K562 (cell line): ENCODE data around the gene STIM1. TPM values are rescaled to one million over a fixed set of nuclear protein-coding genes. Genes with fewer than 3 reads are reported as not detected.

Experiments used
- ATAC-seq: fragments of 200-7000 bp; cut with Tn5 transposase; 3 replicates; pipeline ENCODE4 v1.9.1; 2020; ENCODE audit warnings: moderate library complexity
- BruUV-seq: library from RNA; stranded (reverse); fragments of 400-500 nt; replicated peaks from 2 replicates; lab custom pipeline; 2021; lab: Mats Ljungman, UMichigan
- CTCF ChIA-PET: fragments of 300-600 bp; formaldehyde crosslinking; extraction: SDS; loops from one replicate; lab custom pipeline; 2021; ENCODE audit warnings: low intra/inter-chr PET ratio; lab: Yijun Ruan, JAX
- POLR2A ChIA-PET: fragments of 300-600, 350-650 bp; sonication (Branson Sonifier 250); formaldehyde crosslinking; extraction: SDS; loops from one replicate; lab custom pipeline; 2021; ENCODE audit warnings: antibody characterized with exemption, inconsistent platforms; lab: Yijun Ruan, JAX
- DNase-seq, 4 experiments: peaks; one replicate each; pipeline versions ENCODE4 v3.0.0 to v3.0.0-alpha.2; 2011 to 2018; ENCODE audit warnings: low spot score in 3 of 4, mixed read lengths in 3 of 4; ENCODE audit errors: extremely low read depth in 1 of 4
- FAIRE-seq: peaks from 2 replicates; lab custom pipeline; 2011; peaks lifted over from hg19 to GRCh38; lab: Jason Lieb, UNC
- H2AFZ ChIP-seq: 2 replicates; pipeline ENCODE4 v1.6.0; 2011; ENCODE audit warnings: low read depth, low read length, control low read depth, inconsistent platforms
- H3K27ac ChIP-seq: fragments of 200-600 bp; 3 replicates; pipeline ENCODE4 v1.8.0; 2011; ENCODE audit warnings: low read depth, mild to moderate bottlenecking, control low read depth, inconsistent platforms, low read length, moderate library complexity, mixed read lengths; ENCODE audit errors: extremely low read depth
- H3K27me3 ChIP-seq, 2 experiments: fragments of 300-600 bp in 1 of 2; 2 replicates in 1 of 2; 3 replicates in 1 of 2; pipeline versions ENCODE4 v1.6.0 to v1.8.0; 2011; ENCODE audit warnings: inconsistent platforms in 2 of 2, low read length in 2 of 2, mild to moderate bottlenecking in 1 of 2, mixed read lengths in 1 of 2, moderate library complexity in 1 of 2; ENCODE audit not compliant: control insufficient read depth in 2 of 2, insufficient read depth in 2 of 2
- H3K36me3 ChIP-seq: fragments of 300-600 bp; 3 replicates; pipeline ENCODE4 v1.8.0; 2011; ENCODE audit warnings: mild to moderate bottlenecking, low read length, inconsistent platforms; ENCODE audit not compliant: control insufficient read depth, insufficient read depth
- H3K4me1 ChIP-seq, 2 experiments: fragments of 200-600 bp in 1 of 2; replicated peaks in 1 of 2; 2 replicates in 1 of 2; 3 replicates in 1 of 2; pipeline versions ENCODE4 v1.5.1 to v1.8.0; 2011; ENCODE audit warnings: inconsistent platforms in 2 of 2, low read length in 2 of 2, mild to moderate bottlenecking in 1 of 2, mixed read lengths in 1 of 2, moderate library complexity in 1 of 2; ENCODE audit not compliant: control insufficient read depth in 2 of 2, insufficient read depth in 2 of 2
- H3K4me2 ChIP-seq: 2 replicates; pipeline ENCODE4 v1.6.1; 2011; ENCODE audit warnings: low read length, control low read depth, inconsistent platforms, mixed read lengths; ENCODE audit not compliant: insufficient read depth
- H3K4me3 ChIP-seq: fragments of 200-600 bp; sonication (generic), shearing (Covaris generic); 2 replicates; pipeline ENCODE4 v1.5.1; 2016; ENCODE audit warnings: control low read depth, inconsistent platforms
- H3K79me2 ChIP-seq: fragments of 200-600 bp; 3 replicates; pipeline ENCODE4 v1.8.0; 2011; ENCODE audit warnings: low read length, inconsistent platforms; ENCODE audit not compliant: control insufficient read depth, insufficient read depth
- H3K9ac ChIP-seq, 2 experiments: 2 replicates each; pipeline versions ENCODE4 v1.6.0 to v1.6.1; 2011; ENCODE audit warnings: low read depth in 2 of 2, low read length in 2 of 2, control low read depth in 1 of 2, inconsistent platforms in 1 of 2, mild to moderate bottlenecking in 1 of 2, mixed read lengths in 1 of 2; ENCODE audit not compliant: insufficient read depth in 1 of 2
- H3K9me1 ChIP-seq: one replicate; pipeline ENCODE4 v1.6.0; 2011; ENCODE audit warnings: inconsistent platforms, mild to moderate bottlenecking, low read length, moderate library complexity; ENCODE audit not compliant: control insufficient read depth, insufficient read depth
- H3K9me3 ChIP-seq: replicated peaks from 2 replicates; pipeline ENCODE4 v1.5.1; 2011; ENCODE audit warnings: low read depth, low read length, inconsistent platforms; ENCODE audit not compliant: control insufficient read depth, insufficient read depth
- H4K20me1 ChIP-seq: replicated peaks from 2 replicates; pipeline ENCODE4 v1.6.1; 2011; ENCODE audit warnings: low read length, inconsistent platforms, mixed read lengths; ENCODE audit not compliant: control insufficient read depth, insufficient read depth
- C11orf30 ChIP-seq: fragments of 450-650 bp; IDR thresholded peaks from 2 replicates; pipeline ENCODE4 v1.6.1; 2016; ENCODE audit warnings: low read depth, mild to moderate bottlenecking
- ZNF316 ChIP-seq: fragments of 450-650 bp; IDR thresholded peaks from 2 replicates; pipeline ENCODE4 v1.6.1; 2016
- ZNF639 ChIP-seq, 2 experiments: fragments of 200-800 bp in 1 of 2; sonication (Bioruptor generic) in 1 of 2; sonication (generic) in 1 of 2; formaldehyde crosslinking in 1 of 2; IDR thresholded peaks in 1 of 2; conservative IDR thresholded peaks in 1 of 2; 2 replicates each; pipeline versions ENCODE4 v1.5.0 to v1.6.1; 2016 to 2020; ENCODE audit warnings: missing compliant biosample characterization in 1 of 2, missing genetic modification characterization in 1 of 2, missing genetic modification reagents in 1 of 2
- WGBS: fragments of 100-300 bp; shearing (Covaris generic); methylation state at CpG from one replicate; pipeline ENCODE4 v1.1.6; 2016; ENCODE audit warnings: low coverage, mixed read lengths; ENCODE audit not compliant: insufficient coverage; ENCODE audit errors: missing lambda C conversion rate; 5-methylcytosine and 5-hydroxymethylcytosine counted together
- in situ Hi-C: fragments of 300-500 bp; cut with MboI; formaldehyde crosslinking; loops from 4 replicates; pipeline ENCODE4 v1.15.0; 2018; ENCODE audit warnings: inconsistent platforms, mixed read lengths
- intact Hi-C: fragments of 100-400 bp; cut with micrococcal nuclease; formaldehyde crosslinking; loops from 2 replicates; pipeline ENCODE4 v1.14.2; 2022
- polyA plus RNA-seq, 8 experiments: library from polyadenylated mRNA; depleted of rRNA in 4 of 8; stranded (reverse) in 5 of 8; unstranded in 3 of 8; fragments of >200 nt; fragmentation: Nextera tagmentation in 2 of 8; fragmentation: Illumina TruSeq in 1 of 8; extraction: Ambion mirVana in 2 of 8; extraction: Trizol in 1 of 8; gene quantifications; 2 replicates each; pipeline versions ENCODE4 v1.2.1 to v1.2.3, GENCODE V29; 2011 to 2014; ENCODE audit warnings: inconsistent platforms in 1 of 8, missing spikeins in 1 of 8
- total RNA-seq, 7 experiments: library from RNA; depleted of rRNA in 6 of 7; stranded (reverse); fragments of >200 nt in 6 of 7; fragmentation: Illumina TruSeq in 2 of 7; extraction: Trizol in 2 of 7; gene quantifications; 2 replicates each; pipeline versions ENCODE4 v1.2.1 to v1.2.3, GENCODE V29; 2011 to 2021; ENCODE audit warnings: low replicate concordance in 1 of 7

Gene STIM1
- total and polyA plus RNA-seq, 9 of the 15 experiments (the other 6 are each of a cell fraction or from before 2014, with no cell fraction given): 7.7 to 50.5 (median 22.5) TPM

- Histone ChIP-seq H3K9ac (no peak overlapping the region; a peak in 1 of 4 replicates), H3K4me2 (no peak overlapping the region), H3K36me3 (no peaks in the 10 kb centered on the region), H3K9me1 (no peaks in the 10 kb centered on the region), H3K27me3 (no peaks in the 10 kb centered on the region), H4K20me1 (no peaks in the 10 kb centered on the region), H3K4me1 (peaks cover 0 to 10% of the 10 kb centered on the region in 2 experiments; a peak in 2 of 5 replicates), H2AFZ (no peak overlapping the region), H3K27ac (no peak overlapping the region), H3K9me3 (no peaks in the 10 kb centered on the region), H3K79me2 (0 out of 3 replicates have a peak, but pooled peaks cover 2% of the 10 kb centered on the region), H3K4me3 (no peak overlapping the region)
- in situ Hi-C loops (no loop called here), intact Hi-C loops (no loop called here)
- DNase-seq (no peak), FAIRE-seq (no peak), ATAC-seq (no peak)
- no TSS peak for BruUV-seq
- WGBS: 35% methylated on average over 4 of the region's 4 CpGs
- peak; percentile 50; the same call in 1 of the 2 replicates for TF ChIP-seq C11orf30
- peak; percentile 70 for TF ChIP-seq ZNF316
- no peak for TF ChIP-seq ZNF639 (CRISPR knock-in tag; conservative IDR thresholded peaks at IDR 0.05 in 1 of 2, IDR thresholded peaks at IDR 0.05 in 1 of 2)
- POLR2A ChIA-PET: interaction anchor here (0.9 to 1.1 kb wide), 2 partner anchors 19 to 49 kb away, joined by 3 read pairs; no protein-coding TSS in a partner anchor
- CTCF ChIA-PET: no interaction called here
Measured at GRCh38 chr11:4044976-4045646, 189.6 kb downstream of the STIM1 start.
